A549 (cell line): Measurements from ENCODE around the gene MYOZ3. TPM values are rescaled to one million over a fixed set of nuclear protein-coding genes. Genes with fewer than 3 reads are reported as not detected.

Source experiments
- ATAC-seq, 2 experiments: fragments of 200-7000 bp in 1 of 2; fragments of >200 bp in 1 of 2; cut with Nextera tagmentation in 1 of 2; cut with Tn5 transposase in 1 of 2; 3 replicates each; pipeline versions ENCODE4 v1.8.0 to v1.9.1; 2018 to 2020; ENCODE audit warnings: mild to moderate bottlenecking in 1 of 2, moderate library complexity in 1 of 2
- CTCF ChIA-PET: fragments of 300-600 bp; sonication (Branson Sonifier 250); formaldehyde crosslinking; extraction: SDS; loops from one replicate; lab custom pipeline; 2021; ENCODE audit warnings: antibody characterized with exemption, inconsistent platforms; lab: Yijun Ruan, JAX
- POLR2A ChIA-PET: fragments of 350-600 bp; formaldehyde crosslinking; extraction: SDS; loops from one replicate; lab custom pipeline; 2021; ENCODE audit warnings: antibody characterized with exemption, inconsistent platforms; lab: Yijun Ruan, JAX
- DNase-seq, 2 experiments: peaks; one replicate each; pipeline versions ENCODE4 v3.0.0 to v3.0.0-alpha.2; 2011 to 2016; ENCODE audit warnings: low read depth in 1 of 2, low spot score in 1 of 2
- FAIRE-seq: peaks from 2 replicates; lab custom pipeline; 2011; peaks lifted over from hg19 to GRCh38; lab: Jason Lieb, UNC
- H3K27ac ChIP-seq, 2 experiments: fragments of >200 bp; sonication (Bioruptor Twin); formaldehyde crosslinking; 3 replicates each; pipeline ENCODE4 v1.5.1; 2016 to 2017
- H3K4me1 ChIP-seq: fragments of >200 bp; sonication (Bioruptor Twin); formaldehyde crosslinking; 3 replicates; pipeline ENCODE4 v1.6.1; 2016
- H3K4me2 ChIP-seq: fragments of >200 bp; sonication (Bioruptor Twin); formaldehyde crosslinking; 3 replicates; pipeline ENCODE4 v1.6.1; 2016
- H3K4me3 ChIP-seq: fragments of >200 bp; sonication (Bioruptor Twin); formaldehyde crosslinking; 3 replicates; pipeline ENCODE4 v1.5.1; 2016
- H3K9me3 ChIP-seq: fragments of >200 bp; sonication (Bioruptor Twin); formaldehyde crosslinking; 3 replicates; pipeline ENCODE4 v1.6.1; 2016
- CBX2 ChIP-seq: fragments of 200-600 bp; sonication (generic); IDR thresholded peaks from 2 replicates; pipeline ENCODE4 v1.6.1; 2016; ENCODE audit warnings: low read depth, mild to moderate bottlenecking, borderline replicate concordance
- CEBPB ChIP-seq, 2 experiments: fragments of >200 bp in 1 of 2; sonication (Bioruptor Twin) in 1 of 2; formaldehyde crosslinking in 1 of 2; IDR thresholded peaks; 2 replicates each; pipeline ENCODE4 v1.6.1; 2012 to 2016
- EHF ChIP-seq: fragments of 250-450 bp; sonication (Bioruptor Pico); IDR thresholded peaks from 2 replicates; pipeline ENCODE4 v1.5.0; 2020; ENCODE audit warnings: mild to moderate bottlenecking
- FOSL2 ChIP-seq, 2 experiments: fragments of 450-650 bp in 1 of 2; fragments of >200 bp in 1 of 2; sonication (Bioruptor Twin) in 1 of 2; formaldehyde crosslinking; IDR thresholded peaks; 2 replicates each; pipeline versions ENCODE4 v1.5.0 to v1.6.1; 2016 to 2020; ENCODE audit warnings: mild to moderate bottlenecking in 1 of 2, moderate library complexity in 1 of 2
- FOXS1 ChIP-seq: fragments of 250-450 bp; sonication (Bioruptor Pico); IDR thresholded peaks from 2 replicates; pipeline ENCODE4 v1.5.0; 2020; ENCODE audit warnings: mild to moderate bottlenecking, moderate library complexity
- GATA3 ChIP-seq: IDR thresholded peaks from 2 replicates; pipeline ENCODE4 v1.6.1; 2012; ENCODE audit warnings: borderline replicate concordance
- HDAC2 ChIP-seq: fragments of 200-600 bp; sonication (generic); IDR thresholded peaks from 2 replicates; pipeline ENCODE4 v1.6.1; 2016
- HEYL ChIP-seq: fragments of 250-450 bp; sonication (Bioruptor Pico); IDR thresholded peaks from 2 replicates; pipeline ENCODE4 v1.8.0; 2021; ENCODE audit warnings: mild to moderate bottlenecking, moderate library complexity
- HOXA7 ChIP-seq: fragments of 250-450 bp; sonication (Bioruptor Pico); IDR thresholded peaks from 2 replicates; pipeline ENCODE4 v1.5.0; 2020; ENCODE audit warnings: mild to moderate bottlenecking, moderate library complexity
- JUN ChIP-seq, 2 experiments: fragments of >200 bp; sonication (Bioruptor Twin); formaldehyde crosslinking; IDR thresholded peaks; 2 replicates in 1 of 2; 3 replicates in 1 of 2; pipeline ENCODE4 v1.6.1; 2016 to 2017
- JUNB ChIP-seq: fragments of >200 bp; sonication (Bioruptor Twin); formaldehyde crosslinking; IDR thresholded peaks from 2 replicates; pipeline ENCODE4 v1.6.1; 2016
- KDM1A ChIP-seq: fragments of 200-600 bp; sonication (generic); IDR thresholded peaks from 2 replicates; pipeline ENCODE4 v1.6.1; 2016; ENCODE audit warnings: low read depth, mild to moderate bottlenecking
- MAZ ChIP-seq: fragments of 150-350 bp; IDR thresholded peaks from 2 replicates; pipeline ENCODE4 v1.6.1; 2014; ENCODE audit warnings: antibody characterized with exemption, low read depth, low read length, borderline replicate concordance
- MYC ChIP-seq: IDR thresholded peaks from 2 replicates; pipeline ENCODE4 v1.6.1; 2012; ENCODE audit warnings: mild to moderate bottlenecking, inconsistent platforms, low read length, improper control_type of control experiment, borderline replicate concordance
- NPAS2 ChIP-seq: fragments of 250-450 bp; sonication (Bioruptor Pico); IDR thresholded peaks from 2 replicates; pipeline ENCODE4 v1.8.0; 2022; ENCODE audit warnings: mild to moderate bottlenecking, moderate library complexity, borderline replicate concordance
- NR3C1 ChIP-seq: fragments of >200 bp; sonication (Bioruptor Twin); formaldehyde crosslinking; IDR thresholded peaks from 3 replicates; pipeline ENCODE4 v1.6.1; 2017
- PHF8 ChIP-seq: fragments of 200-600 bp; sonication (generic); IDR thresholded peaks from 2 replicates; pipeline ENCODE4 v1.6.1; 2016; ENCODE audit warnings: low read depth, mild to moderate bottlenecking, antibody characterized with exemption, moderate library complexity, borderline replicate concordance
- RAD21 ChIP-seq, 2 experiments: fragments of >200 bp in 1 of 2; sonication (Bioruptor Twin) in 1 of 2; formaldehyde crosslinking in 1 of 2; IDR thresholded peaks in 1 of 2; conservative IDR thresholded peaks in 1 of 2; 2 replicates in 1 of 2; 3 replicates in 1 of 2; pipeline ENCODE4 v1.6.1; 2012 to 2018; ENCODE audit warnings: inconsistent platforms in 1 of 2
- RCOR1 ChIP-seq: fragments of 150-350 bp; IDR thresholded peaks from 2 replicates; pipeline ENCODE4 v1.6.1; 2014; ENCODE audit warnings: antibody characterized with exemption, low read length, low read depth
- RFX5 ChIP-seq: fragments of 450-650 bp; IDR thresholded peaks from 2 replicates; pipeline ENCODE4 v1.7.1; 2014; ENCODE audit warnings: antibody characterized with exemption, mild to moderate bottlenecking, moderate library complexity
- RNF2 ChIP-seq: fragments of 200-600 bp; sonication (generic); IDR thresholded peaks from 2 replicates; pipeline ENCODE4 v1.6.1; 2016; ENCODE audit warnings: low read depth, mild to moderate bottlenecking, antibody characterized with exemption, moderate library complexity, borderline replicate concordance
- SMC3 ChIP-seq: fragments of >200 bp; sonication (Bioruptor Twin); formaldehyde crosslinking; IDR thresholded peaks from 3 replicates; pipeline ENCODE4 v1.6.1; 2018; ENCODE audit warnings: inconsistent platforms
- TP53 ChIP-seq: fragments of 250-450 bp; sonication (Bioruptor Pico); IDR thresholded peaks from 2 replicates; pipeline ENCODE4 v1.5.0; 2021; ENCODE audit warnings: mild to moderate bottlenecking, moderate library complexity
- ZSCAN20 ChIP-seq: fragments of 250-450 bp; sonication (Bioruptor Pico); IDR thresholded peaks from 2 replicates; pipeline ENCODE4 v1.8.0; 2022; ENCODE audit warnings: mild to moderate bottlenecking, moderate library complexity
- whole genome bisulfite sequencing: methylation state at CpG from one replicate; pipeline ENCODE4 v1.1.6; 2017; ENCODE audit errors: missing lambda C conversion rate; 5-methylcytosine and 5-hydroxymethylcytosine counted together
- polyA plus RNA-seq, 4 experiments: library from polyadenylated mRNA; depleted of rRNA in 3 of 4; stranded (reverse); fragments of >200 nt; fragmentation: RNase III in 1 of 4; extraction: RNeasy Plus Mini Kit Qiagen cat#74134 plus additional on column Dnase treatment in 1 of 4; gene quantifications; 2 replicates in 3 of 4; 3 replicates in 1 of 4; pipeline ENCODE4 v1.2.3, GENCODE V29; 2011 to 2017
- TF ChIP-seq, protein P1 (sequence below): fragments of >200 bp; sonication (Bioruptor Twin); formaldehyde crosslinking; IDR thresholded peaks from 2 replicates; pipeline ENCODE4 v1.6.1; 2016
- TF ChIP-seq, protein P2 (sequence below): fragments of 150-350 bp; IDR thresholded peaks from 2 replicates; pipeline ENCODE4 v1.6.1; 2014; ENCODE audit warnings: low read depth, mild to moderate bottlenecking, low read length
- TF ChIP-seq, protein P3 (sequence below): IDR thresholded peaks from 2 replicates; pipeline ENCODE4 v1.6.1; 2012
- TF ChIP-seq, protein P4 (sequence below): fragments of >200 bp; sonication (Bioruptor Twin); formaldehyde crosslinking; IDR thresholded peaks from 3 replicates; pipeline ENCODE4 v1.5.1; 2016

MYOZ3 gene
- polyA plus RNA-seq, 2 of the 4 experiments (the other 2 are of a cell fraction) = 0.06 to 0.09 TPM

DNA sequence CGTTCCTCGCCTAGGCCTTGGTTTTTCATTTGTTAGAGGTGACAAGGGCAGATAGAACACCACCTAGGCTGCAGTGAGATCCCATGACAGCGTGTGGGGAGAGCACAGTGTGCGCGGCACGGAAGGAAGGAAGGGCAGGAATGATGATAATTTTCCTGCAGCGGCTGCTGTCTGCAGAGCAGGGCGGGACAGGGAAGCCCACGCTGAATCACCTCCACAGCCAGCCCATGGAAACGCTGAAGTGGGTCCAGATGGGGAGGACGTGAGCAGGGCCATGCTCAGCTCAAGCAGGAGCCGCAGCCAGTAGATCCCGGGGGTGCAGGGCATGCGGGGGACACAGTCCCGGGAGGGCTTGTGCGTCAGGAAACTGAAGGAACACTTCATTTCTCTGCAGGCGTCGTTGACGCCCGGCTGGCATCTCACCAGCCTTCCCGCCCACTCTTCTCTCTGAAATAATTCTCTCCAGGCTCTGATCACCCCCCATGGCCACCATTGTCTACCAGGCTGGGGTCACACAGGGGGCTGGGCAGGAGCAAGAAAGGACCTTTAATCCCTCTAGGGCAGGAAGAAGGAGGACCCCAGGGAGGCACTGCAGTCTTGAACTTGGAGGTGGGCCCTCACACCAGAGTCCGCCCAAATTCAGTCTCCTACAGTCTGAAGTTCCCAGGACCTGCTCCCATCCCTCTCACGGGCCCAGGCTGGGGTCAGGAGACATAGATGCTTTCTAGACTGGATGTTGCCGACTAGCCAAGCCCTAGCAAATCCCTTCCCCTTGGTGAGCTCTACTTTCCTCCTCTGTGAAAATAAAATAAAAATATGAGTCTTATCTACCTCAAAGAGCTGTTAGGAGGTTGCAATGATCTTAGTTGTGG, 41.5 kb upstream of the MYOZ3 start:
- TF ChIP-seq MAZ = no peak
- TF ChIP-seq PHF8 = no peak
- TF ChIP-seq HOXA7 (CRISPR knock-in tag) = no peak
- no peak for TF ChIP-seq JUN (IDR thresholded peaks at IDR 0.05)
- TF ChIP-seq NPAS2 (CRISPR knock-in tag) = no peak
- TF ChIP-seq, protein P1, sequence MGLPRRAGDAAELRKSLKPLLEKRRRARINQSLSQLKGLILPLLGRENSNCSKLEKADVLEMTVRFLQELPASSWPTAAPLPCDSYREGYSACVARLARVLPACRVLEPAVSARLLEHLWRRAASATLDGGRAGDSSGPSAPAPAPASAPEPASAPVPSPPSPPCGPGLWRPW = no peak
- ATAC-seq = no peak
- Histone ChIP-seq H3K4me3 (no peak overlapping the region), H3K27ac (no peak overlapping the region), H3K4me2 (no peak overlapping the region), H3K4me1 (peaks cover 12% of the 10 kb centered on the region; the same call in 2 of the 3 replicates), H3K9me3 (no peaks in the 10 kb centered on the region)
- DNase-seq = no peak
- CTCF ChIA-PET = interaction anchor here (1.0 to 1.7 kb wide), 4 partner anchors 12 to 34 kb away, joined by 3 to 5 read pairs (median 4); no protein-coding TSS in a partner anchor
- WGBS = 83% methylated on average over 24 of the region's 24 CpGs
- POLR2A ChIA-PET = no interaction called here
- no peak for FAIRE-seq

DNA sequence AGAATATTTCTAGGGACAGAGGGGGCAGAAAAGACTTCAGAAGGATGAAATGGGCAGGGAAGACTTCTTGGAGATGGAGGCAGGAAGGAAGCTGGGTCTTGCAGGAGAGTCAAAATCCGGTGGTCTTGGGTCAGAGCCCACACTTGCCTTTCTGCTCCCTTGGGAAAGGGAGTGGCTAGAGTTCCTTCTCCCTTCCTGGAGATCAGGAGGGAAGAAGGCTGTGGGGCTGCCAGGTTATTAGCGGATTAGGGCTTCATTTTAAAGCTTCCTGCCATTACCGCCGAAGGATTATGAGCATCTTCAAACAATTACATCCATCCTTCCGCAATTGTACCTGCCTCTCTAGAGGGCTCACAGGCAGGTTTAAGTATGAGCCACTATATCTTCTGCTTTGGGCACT, 39.8 kb upstream of the MYOZ3 start:
- FAIRE-seq = no peak
- Histone ChIP-seq H3K9me3 (no peaks in the 10 kb centered on the region), H3K4me3 (no peak overlapping the region), H3K4me1 (peaks cover 16% of the 10 kb centered on the region), H3K4me2 (no peak overlapping the region), H3K27ac (no peak overlapping the region)
- ATAC-seq = no peak
- no peak for DNase-seq
- ChIA-PET POLR2A (no interaction called here), CTCF (interaction anchor here (1.0 to 1.9 kb wide), 3 partner anchors 24 to 61 kb away, joined by 3 to 6 read pairs (median 3); no protein-coding TSS in a partner anchor)
- TF ChIP-seq MYC = no peak
- TF ChIP-seq GATA3 = no peak
- TF ChIP-seq TP53 (CRISPR knock-in tag) = no peak
- no peak for TF ChIP-seq EHF (CRISPR knock-in tag)
- TF ChIP-seq JUNB = no peak
- TF ChIP-seq CBX2 = no peak
- no peak for TF ChIP-seq ZSCAN20 (CRISPR knock-in tag)
- TF ChIP-seq FOXS1 = no peak
- no peak for TF ChIP-seq NR3C1
- TF ChIP-seq RCOR1 = no peak
- TF ChIP-seq RFX5 = no peak
- TF ChIP-seq CEBPB (IDR thresholded peaks at IDR 0.05) = no peak
- no peak for TF ChIP-seq KDM1A
- no peak for TF ChIP-seq RAD21 (conservative IDR thresholded peaks at IDR 0.05 in 1 of 2, IDR thresholded peaks at IDR 0.05 in 1 of 2)
- TF ChIP-seq FOSL2 (IDR thresholded peaks at IDR 0.05) = no peak
- TF ChIP-seq FOSL2 (CRISPR knock-in tag; IDR thresholded peaks at IDR 0.05) = no peak
- no peak for TF ChIP-seq RNF2
- no peak for TF ChIP-seq HDAC2
- no peak for TF ChIP-seq SMC3
- 84% methylated on average over 5 of the region's 5 CpGs for WGBS

DNA sequence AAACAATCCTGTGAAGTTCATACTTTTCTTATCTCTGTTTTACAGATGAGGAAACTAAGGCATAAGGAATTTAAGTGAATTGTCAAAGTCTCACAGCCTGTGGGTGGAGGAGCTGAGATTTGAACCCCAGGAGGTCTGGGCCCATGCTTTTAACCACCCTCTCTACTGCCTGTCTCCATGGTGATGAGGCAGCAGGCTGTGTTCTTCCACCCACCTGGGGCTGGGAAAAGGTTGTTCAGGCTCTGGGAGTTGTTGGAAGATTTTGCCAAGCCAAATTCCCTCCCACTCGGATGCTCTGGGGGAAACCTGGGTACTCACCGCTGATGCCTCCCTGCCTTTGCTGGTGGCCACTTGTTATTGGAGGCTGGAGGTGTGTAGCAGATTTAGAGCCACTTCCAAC, 38.9 kb upstream of the MYOZ3 start:
- 0 out of 6 replicates have a peak overlapping the region, but pooled peaks of 1 of the 2 experiments have one; percentile 15 for H3K27ac ChIP-seq
- ChIA-PET CTCF (interaction anchor here (1.0 to 1.9 kb wide), 2 partner anchors 28 to 62 kb away, joined by 3 to 6 read pairs; no protein-coding TSS in a partner anchor), POLR2A (no interaction called here)
- peaks cover 24% of the 10 kb centered on the region for H3K4me1 ChIP-seq
- no peaks in the 10 kb centered on the region for H3K9me3 ChIP-seq
- H3K4me3 ChIP-seq = no peak overlapping the region
- TF ChIP-seq HEYL (CRISPR knock-in tag) (no peak), RNF2 (no peak), TP53 (CRISPR knock-in tag) (no peak), HDAC2 (no peak), RAD21 (conservative IDR thresholded peaks at IDR 0.05 in 1 of 2, IDR thresholded peaks at IDR 0.05 in 1 of 2) (no peak)
- TF ChIP-seq, protein P2, sequence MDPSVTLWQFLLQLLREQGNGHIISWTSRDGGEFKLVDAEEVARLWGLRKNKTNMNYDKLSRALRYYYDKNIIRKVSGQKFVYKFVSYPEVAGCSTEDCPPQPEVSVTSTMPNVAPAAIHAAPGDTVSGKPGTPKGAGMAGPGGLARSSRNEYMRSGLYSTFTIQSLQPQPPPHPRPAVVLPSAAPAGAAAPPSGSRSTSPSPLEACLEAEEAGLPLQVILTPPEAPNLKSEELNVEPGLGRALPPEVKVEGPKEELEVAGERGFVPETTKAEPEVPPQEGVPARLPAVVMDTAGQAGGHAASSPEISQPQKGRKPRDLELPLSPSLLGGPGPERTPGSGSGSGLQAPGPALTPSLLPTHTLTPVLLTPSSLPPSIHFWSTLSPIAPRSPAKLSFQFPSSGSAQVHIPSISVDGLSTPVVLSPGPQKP = no peak
- TF ChIP-seq, protein P3, sequence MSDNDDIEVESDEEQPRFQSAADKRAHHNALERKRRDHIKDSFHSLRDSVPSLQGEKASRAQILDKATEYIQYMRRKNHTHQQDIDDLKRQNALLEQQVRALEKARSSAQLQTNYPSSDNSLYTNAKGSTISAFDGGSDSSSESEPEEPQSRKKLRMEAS = no peak
- TF ChIP-seq, protein P4, sequence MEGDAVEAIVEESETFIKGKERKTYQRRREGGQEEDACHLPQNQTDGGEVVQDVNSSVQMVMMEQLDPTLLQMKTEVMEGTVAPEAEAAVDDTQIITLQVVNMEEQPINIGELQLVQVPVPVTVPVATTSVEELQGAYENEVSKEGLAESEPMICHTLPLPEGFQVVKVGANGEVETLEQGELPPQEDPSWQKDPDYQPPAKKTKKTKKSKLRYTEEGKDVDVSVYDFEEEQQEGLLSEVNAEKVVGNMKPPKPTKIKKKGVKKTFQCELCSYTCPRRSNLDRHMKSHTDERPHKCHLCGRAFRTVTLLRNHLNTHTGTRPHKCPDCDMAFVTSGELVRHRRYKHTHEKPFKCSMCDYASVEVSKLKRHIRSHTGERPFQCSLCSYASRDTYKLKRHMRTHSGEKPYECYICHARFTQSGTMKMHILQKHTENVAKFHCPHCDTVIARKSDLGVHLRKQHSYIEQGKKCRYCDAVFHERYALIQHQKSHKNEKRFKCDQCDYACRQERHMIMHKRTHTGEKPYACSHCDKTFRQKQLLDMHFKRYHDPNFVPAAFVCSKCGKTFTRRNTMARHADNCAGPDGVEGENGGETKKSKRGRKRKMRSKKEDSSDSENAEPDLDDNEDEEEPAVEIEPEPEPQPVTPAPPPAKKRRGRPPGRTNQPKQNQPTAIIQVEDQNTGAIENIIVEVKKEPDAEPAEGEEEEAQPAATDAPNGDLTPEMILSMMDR = no peak
- ATAC-seq = no peak
- WGBS = 89% methylated on average over 2 of the region's 2 CpGs
- no peak overlapping the region for H3K4me2 ChIP-seq
- DNase-seq = no peak
- FAIRE-seq = no peak
